NCI-H510A (cell line): ENCODE measurements around the gene NAA50.

Experiments
- DNase-seq: peaks from one replicate; lab custom pipeline; 2025; lab: John Stamatoyannopoulos, UW

NAA50 gene

GRCh38 chr3:113685956-113686721 lies 59.9 kb downstream of the NAA50 start:
- DNase-seq = no peak

DNA sequence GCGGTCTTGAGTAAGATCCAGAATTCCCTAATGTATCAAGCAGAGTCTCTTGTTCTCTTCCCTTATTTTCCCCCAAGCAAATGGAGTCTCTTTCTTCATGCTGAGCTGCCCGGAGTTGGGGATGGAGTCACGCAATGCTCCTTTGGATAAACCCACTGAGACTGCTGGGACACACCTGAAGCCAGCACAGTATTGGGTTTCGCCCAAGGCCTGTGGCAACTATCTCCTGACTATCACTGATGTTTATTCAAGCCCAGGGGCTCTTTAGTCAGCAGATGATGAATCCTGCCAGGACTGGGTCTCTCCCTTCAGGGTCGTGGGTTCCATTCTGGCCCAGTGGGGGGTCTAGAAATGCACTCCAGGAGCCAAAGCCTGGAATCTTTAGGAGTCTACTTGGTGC lies 60.9 kb downstream of the NAA50 start:
- DNase-seq = no peak

- DNase-seq = no peak
Measured at GRCh38 chr3:113684271-113684819, 61.7 kb downstream of the NAA50 start.

DNA sequence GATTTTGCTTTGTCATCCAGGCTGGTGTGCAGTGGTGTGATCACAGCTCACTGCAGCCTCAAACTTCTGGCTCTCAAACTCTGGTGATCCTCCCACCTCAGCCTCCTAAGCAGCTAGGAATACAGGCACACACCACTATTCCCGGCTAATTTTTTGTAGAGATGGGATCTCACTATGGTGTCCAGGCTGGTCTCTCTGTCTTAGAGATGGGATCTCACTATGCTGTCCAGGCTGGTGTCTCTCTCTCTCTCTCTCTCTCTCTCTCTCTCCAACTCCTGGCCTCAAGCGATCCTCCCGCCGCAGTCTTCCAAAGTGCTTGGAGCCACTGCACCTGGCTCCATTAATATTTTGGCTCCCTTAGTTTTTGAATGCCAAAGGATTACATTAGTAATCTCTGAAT lies 67.3 kb downstream of the NAA50 start:
- no peak for DNase-seq

GRCh38 chr3:113677737-113678136 lies 68.3 kb downstream of the NAA50 start:
- no peak for DNase-seq

- no peak for DNase-seq
Measured at GRCh38 chr3:113676261-113676660, 69.8 kb downstream of the NAA50 start.

- no peak for DNase-seq
Measured at GRCh38 chr3:113673593-113673992, 72.5 kb downstream of the NAA50 start.

DNA sequence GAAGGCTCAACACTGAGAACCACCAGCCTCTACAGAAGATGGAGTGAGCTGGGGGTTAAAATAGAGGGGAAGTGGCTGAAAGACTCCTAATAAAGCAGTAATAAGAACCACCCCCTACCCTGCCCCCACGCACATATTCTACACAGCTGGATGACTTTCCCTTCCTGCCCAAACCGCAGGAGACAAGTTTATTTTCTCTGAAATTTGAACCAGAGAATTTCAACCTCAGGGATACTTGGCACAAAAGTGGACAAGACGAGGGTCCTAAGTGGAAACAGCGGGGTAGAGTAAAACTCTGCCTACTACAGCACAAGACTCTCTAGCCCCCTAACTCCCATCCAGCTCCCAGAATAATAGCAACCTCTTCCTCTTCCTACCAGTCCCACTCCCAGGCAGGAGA lies 78.0 kb downstream of the NAA50 start:
- no peak for DNase-seq
